NCI-H1436 treated with DMSO at 0.1 percent for 48 hours (cell line): ENCODE results near the gene ETNPPL.

Experiments used
- DNase-seq: peaks from one replicate; lab custom pipeline; 2025; lab: John Stamatoyannopoulos, UW

ETNPPL gene

GRCh38 chr4:108696160-108696559, 66.7 kb downstream of the ETNPPL start:
- no peak for DNase-seq

DNA sequence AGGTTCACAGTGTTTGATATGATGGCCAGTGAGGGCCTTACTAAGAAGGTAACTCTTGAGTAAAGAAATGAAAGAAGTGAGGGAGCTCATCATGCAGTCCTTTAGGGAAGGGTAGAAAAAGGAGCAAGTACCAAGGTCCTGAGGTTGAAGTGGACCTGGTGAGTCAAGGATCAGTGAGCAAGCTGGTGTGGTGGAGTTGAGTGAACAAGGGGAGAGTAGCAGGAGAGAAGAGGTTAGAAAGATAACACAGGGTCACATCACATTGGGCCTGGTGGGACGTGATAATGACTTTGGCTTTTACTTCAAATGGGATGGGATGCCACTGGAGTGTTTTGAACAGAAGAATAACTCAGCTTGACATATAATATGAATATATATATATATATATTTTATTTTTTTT, 67.8 kb downstream of the ETNPPL start:
- DNase-seq: no peak

- DNase-seq: no peak
These were observed 68.4 kb downstream of the ETNPPL start for GRCh38 chr4:108694423-108694822.

- DNase-seq: no peak
These were observed 69.0 kb downstream of the ETNPPL start for GRCh38 chr4:108693819-108694218.

GRCh38 chr4:108693211-108693610, 69.6 kb downstream of the ETNPPL start:
- no peak for DNase-seq
